WTC11 (cell line): ENCODE data around the gene TMC3. TPM values are rescaled to one million over a fixed set of nuclear protein-coding genes. Genes with fewer than 3 reads are reported as not detected.

Experiments
- ATAC-seq: fragments of 200-7000 bp; cut with Tn5 transposase; 2 replicates; pipeline ENCODE4 v1.10.0; 2021; ENCODE audit warnings: mild to moderate bottlenecking, moderate library complexity
- CTCF ChIA-PET: fragments of 300-600 bp; sonication (Branson Sonifier 250); formaldehyde crosslinking; loops from one replicate; lab custom pipeline; 2021; ENCODE audit warnings: antibody characterized with exemption; lab: Charles Lee
- POLR2A ChIA-PET: fragments of 350-600 bp; sonication (Branson Sonifier 250); formaldehyde crosslinking; loops from one replicate; lab custom pipeline; 2021; ENCODE audit warnings: antibody characterized with exemption; lab: Charles Lee
- DNase-seq: peaks from one replicate; pipeline ENCODE4 v3.0.0; 2021; ENCODE audit warnings: low spot score
- H3K27ac Mint-ChIP-seq: 2 replicates; pipeline ENCODE4 v1.8.0; 2021; ENCODE audit warnings: mixed read lengths
- H3K27me3 Mint-ChIP-seq: 2 replicates; pipeline ENCODE4 v1.8.0; 2021; ENCODE audit warnings: low read depth, mild to moderate bottlenecking, moderate library complexity, mixed read lengths
- H3K36me3 Mint-ChIP-seq: 2 replicates; pipeline ENCODE4 v1.8.0; 2021; ENCODE audit warnings: mixed read lengths
- H3K4me1 Mint-ChIP-seq: 2 replicates; pipeline ENCODE4 v1.8.0; 2022; ENCODE audit warnings: mixed read lengths
- H3K4me3 Mint-ChIP-seq: 2 replicates; pipeline ENCODE4 v1.8.0; 2021; ENCODE audit warnings: mild to moderate bottlenecking, moderate library complexity, mixed read lengths
- H3K9me3 Mint-ChIP-seq: 2 replicates; pipeline ENCODE4 v1.8.0; 2021; ENCODE audit warnings: mixed read lengths
- AR ChIP-seq: fragments of 250-450 bp; sonication (Bioruptor Pico); IDR thresholded peaks from 2 replicates; pipeline ENCODE4 v1.9.0; 2021; ENCODE audit warnings: mild to moderate bottlenecking
- ATF3 ChIP-seq: sonication (generic); formaldehyde crosslinking; conservative IDR thresholded peaks from 2 replicates; pipeline ENCODE4 v1.8.1; 2022; ENCODE audit warnings: mild to moderate bottlenecking, missing genetic modification reagents
- ATF6 ChIP-seq: sonication (generic); formaldehyde crosslinking; IDR thresholded peaks from 2 replicates; pipeline ENCODE4 v1.8.1; 2023; ENCODE audit warnings: mild to moderate bottlenecking, missing genetic modification reagents
- E2F4 ChIP-seq: sonication (generic); formaldehyde crosslinking; IDR thresholded peaks from 2 replicates; pipeline ENCODE4 v1.8.1; 2022; ENCODE audit warnings: low read depth, mild to moderate bottlenecking, moderate library complexity, missing genetic modification reagents, borderline replicate concordance
- E2F5 ChIP-seq: sonication (generic); formaldehyde crosslinking; IDR thresholded peaks from 2 replicates; pipeline ENCODE4 v1.8.1; 2022; ENCODE audit warnings: mild to moderate bottlenecking, moderate library complexity, missing genetic modification reagents
- HMGA2 ChIP-seq: fragments of 250-450 bp; sonication (Bioruptor Pico); IDR thresholded peaks from 2 replicates; pipeline ENCODE4 v1.4.0; 2021; ENCODE audit warnings: mild to moderate bottlenecking, moderate library complexity
- HMGXB4 ChIP-seq: sonication (generic); formaldehyde crosslinking; IDR thresholded peaks from 2 replicates; pipeline ENCODE4 v1.8.1; 2023; ENCODE audit warnings: mild to moderate bottlenecking, moderate library complexity, missing genetic modification reagents
- IRF1 ChIP-seq: sonication (generic); formaldehyde crosslinking; IDR thresholded peaks from 2 replicates; pipeline ENCODE4 v1.8.0; 2023; ENCODE audit warnings: missing genetic modification reagents
- KAT7 ChIP-seq: sonication (generic); formaldehyde crosslinking; IDR thresholded peaks from 2 replicates; pipeline ENCODE4 v1.8.1; 2023; ENCODE audit warnings: missing genetic modification reagents, mild to moderate bottlenecking, borderline replicate concordance
- NFYB ChIP-seq: sonication (generic); formaldehyde crosslinking; conservative IDR thresholded peaks from 2 replicates; pipeline ENCODE4 v1.8.0; 2022; ENCODE audit warnings: low read depth, missing genetic modification reagents
- NR2C2 ChIP-seq: sonication (generic); formaldehyde crosslinking; IDR thresholded peaks from 2 replicates; pipeline ENCODE4 v1.8.0; 2022; ENCODE audit warnings: mild to moderate bottlenecking, missing genetic modification reagents
- PRDM15 ChIP-seq: sonication (generic); formaldehyde crosslinking; IDR thresholded peaks from 2 replicates; pipeline ENCODE4 v1.8.0; 2022; ENCODE audit warnings: missing genetic modification reagents
- SMAD4 ChIP-seq: sonication (generic); formaldehyde crosslinking; IDR thresholded peaks from 2 replicates; pipeline ENCODE4 v1.8.0; 2022; ENCODE audit warnings: mild to moderate bottlenecking, missing genetic modification reagents
- ZNF219 ChIP-seq: sonication (generic); formaldehyde crosslinking; IDR thresholded peaks from 2 replicates; pipeline ENCODE4 v1.8.0; 2023; ENCODE audit warnings: missing genetic modification reagents, mild to moderate bottlenecking, borderline replicate concordance
- ZNF232 ChIP-seq: sonication (generic); formaldehyde crosslinking; IDR thresholded peaks from 2 replicates; pipeline ENCODE4 v1.8.0; 2022; ENCODE audit warnings: mild to moderate bottlenecking, missing genetic modification reagents
- ZNF425 ChIP-seq: fragments of 250-450 bp; sonication (Bioruptor Pico); conservative IDR thresholded peaks from 2 replicates; pipeline ENCODE4 v1.9.0; 2021; ENCODE audit warnings: mild to moderate bottlenecking
- total RNA-seq: library from RNA; stranded (reverse); gene quantifications from 3 replicates; pipeline ENCODE4 v1.2.3, GENCODE V29; 2021

Gene TMC3
- total RNA-seq, 1 experiment from 2014 or later, result not detected

GRCh38 chr15:81363718-81364500 lies 10.1 kb downstream of the TMC3 start:
- DNase-seq (no peak), ATAC-seq (no peak)
- TF ChIP-seq ZNF425 (CRISPR knock-in tag) (no peak), NR2C2 (CRISPR knock-in tag) (no peak), HMGXB4 (CRISPR knock-in tag) (no peak), ZNF232 (CRISPR knock-in tag) (no peak), ATF3 (no peak), PRDM15 (CRISPR knock-in tag) (no peak), HMGA2 (CRISPR knock-in tag) (no peak), E2F4 (no peak), KAT7 (no peak), NFYB (CRISPR knock-in tag) (no peak), IRF1 (CRISPR knock-in tag) (no peak), AR (CRISPR knock-in tag) (no peak), SMAD4 (CRISPR knock-in tag) (no peak), ATF6 (CRISPR knock-in tag) (no peak), ZNF219 (CRISPR knock-in tag) (no peak), E2F5 (CRISPR knock-in tag) (no peak)
- Mint-ChIP-seq H3K27me3 (no peaks in the 10 kb centered on the region), H3K4me1 (no peaks in the 10 kb centered on the region), H3K36me3 (no peaks in the 10 kb centered on the region), H3K9me3 (no peaks in the 10 kb centered on the region), H3K4me3 (no peak overlapping the region), H3K27ac (no peak overlapping the region)
- CTCF ChIA-PET, result no interaction called here
- POLR2A ChIA-PET, result no interaction called here
